ENCODE results near the gene NELFE. TPM values are rescaled to one million over a fixed set of nuclear protein-coding genes. Genes with fewer than 3 reads are reported as not detected.
A peak's percentile ranks its signal among the peaks of the same experiment; 100 is the strongest.
"Not testable (repeated sequence)": the region's sequence is repeated elsewhere in the genome, so short reads cannot be mapped to it uniquely, and the experiment has no call there.

Gene NELFE
- total and polyA plus RNA-seq, 4 donors = 11.1 to 21.8 (median 13.0) TPM

GRCh38 chr6:32005991-32006529, 47.3 kb upstream of the NELFE start:
- H3K9me3 ChIP-seq (ENCODE audit: control insufficient read depth in 4 of 4, low read length in 3 of 4); H3K9ac ChIP-seq (ENCODE audit: low read depth in 1 of 2, low read length in 2 of 2); H3K36me3 ChIP-seq (ENCODE audit: control insufficient read depth in 4 of 4, insufficient read depth in 3 of 4, low read depth in 1 of 4, low read length in 3 of 4); DNase-seq (ENCODE audit: low spot score); H3K4me1 ChIP-seq (ENCODE audit: control insufficient read depth in 4 of 4, insufficient read depth in 4 of 4, low read length in 3 of 4); H3K27me3 ChIP-seq (ENCODE audit: control insufficient read depth in 4 of 4, insufficient read depth in 4 of 4, low read length in 3 of 4); H3K4me3 ChIP-seq (ENCODE audit: low read depth in 1 of 3, low read length in 3 of 3): not testable (repeated sequence)
- H3K27ac ChIP-seq (ENCODE audit: low read depth in 1 of 2, low read length in 2 of 2) = peak overlapping the region in 1 of 2 donors; percentile 12
- 68% methylated on average over 8 of the region's 8 CpGs for WGBS

GRCh38 chr6:32005538-32005880, 46.7 kb upstream of the NELFE start:
- not testable (repeated sequence) for H3K36me3 ChIP-seq (ENCODE audit: control insufficient read depth in 4 of 4, insufficient read depth in 3 of 4, low read depth in 1 of 4, low read length in 3 of 4); H3K27ac ChIP-seq (ENCODE audit: low read depth in 1 of 2, low read length in 2 of 2); H3K27me3 ChIP-seq (ENCODE audit: control insufficient read depth in 4 of 4, insufficient read depth in 4 of 4, low read length in 3 of 4); H3K4me3 ChIP-seq (ENCODE audit: low read depth in 1 of 3, low read length in 3 of 3); H3K9me3 ChIP-seq (ENCODE audit: control insufficient read depth in 4 of 4, low read length in 3 of 4); DNase-seq (ENCODE audit: low spot score); H3K4me1 ChIP-seq (ENCODE audit: control insufficient read depth in 4 of 4, insufficient read depth in 4 of 4, low read length in 3 of 4); H3K9ac ChIP-seq (ENCODE audit: low read depth in 1 of 2, low read length in 2 of 2)
- 69% methylated on average over 8 of the region's 9 CpGs for WGBS

- H3K36me3 ChIP-seq (ENCODE audit: control insufficient read depth in 4 of 4, insufficient read depth in 3 of 4, low read depth in 1 of 4, low read length in 3 of 4); H3K4me3 ChIP-seq (ENCODE audit: low read depth in 1 of 3, low read length in 3 of 3): not testable (repeated sequence)
These were observed 46.2 kb upstream of the NELFE start for GRCh38 chr6:32004864-32005537.

GRCh38 chr6:32004393-32004792, 45.6 kb upstream of the NELFE start:
- H3K4me1 ChIP-seq (ENCODE audit: control insufficient read depth in 4 of 4, insufficient read depth in 4 of 4, low read length in 3 of 4); DNase-seq (ENCODE audit: low spot score); H3K36me3 ChIP-seq (ENCODE audit: control insufficient read depth in 4 of 4, insufficient read depth in 3 of 4, low read depth in 1 of 4, low read length in 3 of 4); H3K27me3 ChIP-seq (ENCODE audit: control insufficient read depth in 4 of 4, insufficient read depth in 4 of 4, low read length in 3 of 4); H3K4me3 ChIP-seq (ENCODE audit: low read depth in 1 of 3, low read length in 3 of 3); H3K9me3 ChIP-seq (ENCODE audit: control insufficient read depth in 4 of 4, low read length in 3 of 4); H3K9ac ChIP-seq (ENCODE audit: low read depth in 1 of 2, low read length in 2 of 2): not testable (repeated sequence)
- 79% methylated on average over 4 of the region's 4 CpGs for WGBS
- TF ChIP-seq SP1 (IDR thresholded peaks at IDR 0.05) (peak; percentile 42), RXRA (IDR thresholded peaks at IDR 0.05) (peak; percentile 14 to 24), HNF4A (conservative IDR thresholded peaks at IDR 0.05) (peak; percentile 67 to 79), HNF4G (IDR thresholded peaks at IDR 0.05) (peak; percentile 71)
- peak overlapping the region; percentile 18 to 20 for H3K27ac ChIP-seq (ENCODE audit: low read depth in 1 of 2, low read length in 2 of 2)

More at GRCh38 chr6:32004864-32005537, 46.2 kb upstream of the NELFE start:
- H3K27ac ChIP-seq (ENCODE audit: low read depth in 1 of 2, low read length in 2 of 2) = peak overlapping the region; percentile 18 to 20
- WGBS = 37% methylated on average over 9 of the region's 13 CpGs
- H3K27me3 ChIP-seq (ENCODE audit: control insufficient read depth in 4 of 4, insufficient read depth in 4 of 4, low read length in 3 of 4); DNase-seq (ENCODE audit: low spot score); H3K9me3 ChIP-seq (ENCODE audit: control insufficient read depth in 4 of 4, low read length in 3 of 4); H3K9ac ChIP-seq (ENCODE audit: low read depth in 1 of 2, low read length in 2 of 2); H3K4me1 ChIP-seq (ENCODE audit: control insufficient read depth in 4 of 4, insufficient read depth in 4 of 4, low read length in 3 of 4): not testable (repeated sequence)

GRCh38 chr6:32003301-32003700, 44.5 kb upstream of the NELFE start:
- H3K9me3 ChIP-seq (ENCODE audit: control insufficient read depth in 4 of 4, low read length in 3 of 4); H3K27ac ChIP-seq (ENCODE audit: low read depth in 1 of 2, low read length in 2 of 2); H3K4me3 ChIP-seq (ENCODE audit: low read depth in 1 of 3, low read length in 3 of 3); H3K9ac ChIP-seq (ENCODE audit: low read depth in 1 of 2, low read length in 2 of 2); H3K4me1 ChIP-seq (ENCODE audit: control insufficient read depth in 4 of 4, insufficient read depth in 4 of 4, low read length in 3 of 4); H3K27me3 ChIP-seq (ENCODE audit: control insufficient read depth in 4 of 4, insufficient read depth in 4 of 4, low read length in 3 of 4); H3K36me3 ChIP-seq (ENCODE audit: control insufficient read depth in 4 of 4, insufficient read depth in 3 of 4, low read depth in 1 of 4, low read length in 3 of 4); DNase-seq (ENCODE audit: low spot score): not testable (repeated sequence)
- no CpG with 5 or more reads among the region's 7 CpGs for WGBS

GRCh38 chr6:32002546-32003268, 43.9 kb upstream of the NELFE start:
- WGBS = no CpG with 5 or more reads among the region's 15 CpGs
- H3K9ac ChIP-seq (ENCODE audit: low read depth in 1 of 2, low read length in 2 of 2); H3K4me3 ChIP-seq (ENCODE audit: low read depth in 1 of 3, low read length in 3 of 3); H3K36me3 ChIP-seq (ENCODE audit: control insufficient read depth in 4 of 4, insufficient read depth in 3 of 4, low read depth in 1 of 4, low read length in 3 of 4); H3K4me1 ChIP-seq (ENCODE audit: control insufficient read depth in 4 of 4, insufficient read depth in 4 of 4, low read length in 3 of 4); H3K27me3 ChIP-seq (ENCODE audit: control insufficient read depth in 4 of 4, insufficient read depth in 4 of 4, low read length in 3 of 4); H3K9me3 ChIP-seq (ENCODE audit: control insufficient read depth in 4 of 4, low read length in 3 of 4); H3K27ac ChIP-seq (ENCODE audit: low read depth in 1 of 2, low read length in 2 of 2); DNase-seq (ENCODE audit: low spot score): not testable (repeated sequence)

GRCh38 chr6:31996385-31996784, 37.6 kb upstream of the NELFE start:
- not testable (repeated sequence) for H3K27me3 ChIP-seq (ENCODE audit: control insufficient read depth in 4 of 4, insufficient read depth in 4 of 4, low read length in 3 of 4); H3K27ac ChIP-seq (ENCODE audit: low read depth in 1 of 2, low read length in 2 of 2); H3K9me3 ChIP-seq (ENCODE audit: control insufficient read depth in 4 of 4, low read length in 3 of 4); H3K4me3 ChIP-seq (ENCODE audit: low read depth in 1 of 3, low read length in 3 of 3); DNase-seq (ENCODE audit: low spot score); H3K36me3 ChIP-seq (ENCODE audit: control insufficient read depth in 4 of 4, insufficient read depth in 3 of 4, low read depth in 1 of 4, low read length in 3 of 4); H3K9ac ChIP-seq (ENCODE audit: low read depth in 1 of 2, low read length in 2 of 2); H3K4me1 ChIP-seq (ENCODE audit: control insufficient read depth in 4 of 4, insufficient read depth in 4 of 4, low read length in 3 of 4)
- WGBS = 71% methylated on average over 6 of the region's 6 CpGs

GRCh38 chr6:31994421-31994820, 35.6 kb upstream of the NELFE start:
- not testable (repeated sequence) for H3K9ac ChIP-seq (ENCODE audit: low read depth in 1 of 2, low read length in 2 of 2); H3K9me3 ChIP-seq (ENCODE audit: control insufficient read depth in 4 of 4, low read length in 3 of 4); H3K4me3 ChIP-seq (ENCODE audit: low read depth in 1 of 3, low read length in 3 of 3); H3K27me3 ChIP-seq (ENCODE audit: control insufficient read depth in 4 of 4, insufficient read depth in 4 of 4, low read length in 3 of 4); H3K4me1 ChIP-seq (ENCODE audit: control insufficient read depth in 4 of 4, insufficient read depth in 4 of 4, low read length in 3 of 4); DNase-seq (ENCODE audit: low spot score); H3K27ac ChIP-seq (ENCODE audit: low read depth in 1 of 2, low read length in 2 of 2); H3K36me3 ChIP-seq (ENCODE audit: control insufficient read depth in 4 of 4, insufficient read depth in 3 of 4, low read depth in 1 of 4, low read length in 3 of 4)
- WGBS = 99% methylated on average over 9 of the region's 14 CpGs
